Tibial artery (tissue), 4 donors: ENCODE data around the gene DOK6.
"Not testable (repeated sequence)": the region's sequence is repeated elsewhere in the genome, so short reads cannot be mapped to it uniquely, and the experiment has no call there.

Experiments used
- DNase-seq, 2 donors: peaks; one replicate each; pipeline ENCODE4 v3.0.0-alpha.2; 2019
- H3K27ac ChIP-seq, 2 donors: fragments of 200-600 bp; sonication (generic) in 1 of 2; 1 replicate in 1 of 2; 2 replicates in 1 of 2; pipeline ENCODE4 v1.5.1; 2018 to 2019; ENCODE audit warnings: mild to moderate bottlenecking in 1 of 2
- H3K27me3 ChIP-seq, 2 donors: fragments of 200-600 bp; sonication (generic) in 1 of 2; one replicate each; pipeline versions ENCODE4 v1.5.1 to v1.6.0; 2016 to 2019
- H3K36me3 ChIP-seq, 3 donors: fragments of 200-600 bp; sonication (generic) in 2 of 3; one replicate each; pipeline ENCODE4 v1.5.1; 2016 to 2019; ENCODE audit warnings: mild to moderate bottlenecking in 2 of 3
- H3K4me1 ChIP-seq, 4 donors: fragments of 200-600 bp; sonication (generic) in 2 of 4; 1 replicate in 3 of 4; 2 replicates in 1 of 4; pipeline ENCODE4 v1.5.1; 2016 to 2019
- H3K4me3 ChIP-seq, 2 donors: fragments of 200-600 bp; sonication (generic) in 1 of 2; 1 replicate in 1 of 2; 2 replicates in 1 of 2; pipeline ENCODE4 v1.5.1; 2018 to 2019; ENCODE audit warnings: mild to moderate bottlenecking in 2 of 2
- H3K9me3 ChIP-seq, 3 donors: fragments of 200-600 bp; sonication (generic) in 1 of 3; one replicate each; pipeline ENCODE4 v1.5.1; 2016 to 2019
- intact Hi-C: fragments of 100-400 bp; cut with DNase I; formaldehyde crosslinking; loops from one replicate; pipeline ENCODE4 v1.15.0; 2023; ENCODE audit warnings: low total_unique reads
- TF ChIP-seq, protein P1 (sequence below), 2 experiments: fragments of 200-600 bp in 1 of 2; fragments of 450-650 bp in 1 of 2; IDR thresholded peaks; one replicate each; pipeline ENCODE4 v1.5.1; 2017 to 2019; ENCODE audit warnings: antibody characterized with exemption in 2 of 2, mild to moderate bottlenecking in 1 of 2, moderate library complexity in 1 of 2

Gene DOK6

DNA sequence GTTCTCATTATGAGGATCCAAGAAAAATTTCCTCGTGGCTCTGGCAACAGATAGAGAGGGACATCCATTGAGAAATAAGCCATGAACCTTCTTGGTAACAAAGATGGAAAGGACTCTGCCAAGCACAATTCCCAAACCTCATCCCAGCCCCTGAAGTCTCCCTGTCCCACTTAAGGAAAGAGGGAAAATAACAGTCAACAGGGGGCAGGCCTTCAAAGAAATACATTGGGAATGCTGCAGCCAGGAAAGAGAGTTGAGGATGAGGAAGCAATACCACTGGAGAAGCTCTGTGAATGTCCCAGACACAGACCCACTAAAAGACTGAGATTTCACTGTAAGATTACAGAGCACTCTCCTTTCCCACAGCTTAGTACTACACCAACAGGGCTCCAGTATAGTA lies 453.8 kb downstream of the DOK6 start:
- Histone ChIP-seq H3K36me3 (no peaks in the 10 kb centered on the region), H3K27me3 (no peaks in the 10 kb centered on the region), H3K4me3 (no peak overlapping the region), H3K4me1 (no peaks in the 10 kb centered on the region), H3K27ac (no peak overlapping the region), H3K9me3 (no peaks in the 10 kb centered on the region)
- TF ChIP-seq, protein P1, sequence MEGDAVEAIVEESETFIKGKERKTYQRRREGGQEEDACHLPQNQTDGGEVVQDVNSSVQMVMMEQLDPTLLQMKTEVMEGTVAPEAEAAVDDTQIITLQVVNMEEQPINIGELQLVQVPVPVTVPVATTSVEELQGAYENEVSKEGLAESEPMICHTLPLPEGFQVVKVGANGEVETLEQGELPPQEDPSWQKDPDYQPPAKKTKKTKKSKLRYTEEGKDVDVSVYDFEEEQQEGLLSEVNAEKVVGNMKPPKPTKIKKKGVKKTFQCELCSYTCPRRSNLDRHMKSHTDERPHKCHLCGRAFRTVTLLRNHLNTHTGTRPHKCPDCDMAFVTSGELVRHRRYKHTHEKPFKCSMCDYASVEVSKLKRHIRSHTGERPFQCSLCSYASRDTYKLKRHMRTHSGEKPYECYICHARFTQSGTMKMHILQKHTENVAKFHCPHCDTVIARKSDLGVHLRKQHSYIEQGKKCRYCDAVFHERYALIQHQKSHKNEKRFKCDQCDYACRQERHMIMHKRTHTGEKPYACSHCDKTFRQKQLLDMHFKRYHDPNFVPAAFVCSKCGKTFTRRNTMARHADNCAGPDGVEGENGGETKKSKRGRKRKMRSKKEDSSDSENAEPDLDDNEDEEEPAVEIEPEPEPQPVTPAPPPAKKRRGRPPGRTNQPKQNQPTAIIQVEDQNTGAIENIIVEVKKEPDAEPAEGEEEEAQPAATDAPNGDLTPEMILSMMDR (IDR thresholded peaks at IDR 0.05), result no peak
- no peak for DNase-seq
- intact Hi-C loops, result no loop called here

DNA sequence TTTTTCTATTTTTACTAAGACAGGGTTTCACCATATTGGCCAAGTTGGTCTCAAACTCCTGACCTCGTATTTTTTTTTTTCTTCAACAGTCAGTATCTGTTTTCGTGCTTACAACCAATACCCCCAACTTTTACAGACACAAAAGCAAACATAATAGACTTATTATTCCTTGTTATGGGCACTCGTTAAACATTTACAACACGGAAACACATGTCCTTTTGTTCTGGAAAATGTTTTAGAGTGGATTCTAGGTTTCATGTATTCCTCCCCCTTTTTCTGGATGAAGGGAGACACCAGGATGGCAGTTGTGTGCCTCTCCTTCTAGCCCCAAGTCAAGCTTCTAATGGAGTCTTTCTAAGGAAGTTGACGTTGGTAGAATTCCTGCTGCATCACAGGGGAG lies 458.2 kb downstream of the DOK6 start:
- H3K9me3 ChIP-seq, result no peaks in the 10 kb centered on the region
- no peak overlapping the region for H3K27ac ChIP-seq
- H3K27me3 ChIP-seq, result no peaks in the 10 kb centered on the region
- no peak overlapping the region for H3K4me3 ChIP-seq
- intact Hi-C loops, result no loop called here
- TF ChIP-seq, protein P1 (IDR thresholded peaks at IDR 0.05), result no peak
- no peak for DNase-seq
- no peaks in the 10 kb centered on the region for H3K36me3 ChIP-seq
- no peaks in the 10 kb centered on the region for H3K4me1 ChIP-seq

DNA sequence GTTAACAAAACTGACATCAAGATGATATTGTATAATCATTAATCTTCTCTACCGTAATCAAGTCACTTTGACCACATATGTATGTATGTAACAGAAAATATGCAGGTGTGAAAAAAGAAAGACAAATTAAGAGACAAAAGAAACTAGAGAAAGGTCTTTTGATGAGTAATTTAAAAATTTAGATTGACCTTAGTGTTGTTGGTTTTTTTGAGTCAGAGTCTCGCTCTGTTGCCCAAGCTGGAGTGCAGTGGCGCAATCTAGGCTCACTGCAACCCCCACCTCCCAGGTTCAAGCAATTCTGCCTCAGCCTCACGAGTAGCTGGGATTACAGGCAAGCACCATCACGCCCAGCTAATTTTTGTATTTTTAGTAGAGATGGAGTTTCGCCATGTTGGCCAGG lies 464.1 kb downstream of the DOK6 start:
- H3K27ac ChIP-seq, H3K27me3 ChIP-seq, H3K4me1 ChIP-seq, intact Hi-C loops, DNase-seq, H3K9me3 ChIP-seq, H3K36me3 ChIP-seq, H3K4me3 ChIP-seq: not testable (repeated sequence)

DNA sequence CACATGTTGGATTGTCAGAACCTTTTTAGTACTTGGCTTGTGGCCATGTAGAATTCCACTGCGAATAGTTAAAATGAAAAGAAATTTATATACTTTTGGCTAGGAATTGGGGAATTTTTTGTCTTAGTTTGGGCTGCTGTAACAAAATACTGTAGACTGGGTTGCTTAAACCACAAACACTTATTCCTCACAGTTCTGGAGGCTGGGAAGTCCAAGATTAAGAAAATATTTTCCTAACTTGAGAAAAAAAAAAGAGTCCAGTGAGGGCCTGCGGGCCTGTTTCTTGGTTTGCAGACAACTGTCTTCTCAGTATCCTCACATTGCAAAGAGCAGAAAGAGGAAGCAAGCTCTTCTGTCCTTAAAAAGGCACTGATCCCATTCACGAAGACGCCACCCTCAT lies 465.1 kb downstream of the DOK6 start:
- intact Hi-C loops, result no loop called here
- TF ChIP-seq, protein P1 (IDR thresholded peaks at IDR 0.05), result no peak
- H3K27ac ChIP-seq, result no peak overlapping the region
- no peaks in the 10 kb centered on the region for H3K9me3 ChIP-seq
- no peaks in the 10 kb centered on the region for H3K36me3 ChIP-seq
- H3K4me3 ChIP-seq, result no peak overlapping the region
- H3K27me3 ChIP-seq, result no peaks in the 10 kb centered on the region
- no peak for DNase-seq
- no peaks in the 10 kb centered on the region for H3K4me1 ChIP-seq

DNA sequence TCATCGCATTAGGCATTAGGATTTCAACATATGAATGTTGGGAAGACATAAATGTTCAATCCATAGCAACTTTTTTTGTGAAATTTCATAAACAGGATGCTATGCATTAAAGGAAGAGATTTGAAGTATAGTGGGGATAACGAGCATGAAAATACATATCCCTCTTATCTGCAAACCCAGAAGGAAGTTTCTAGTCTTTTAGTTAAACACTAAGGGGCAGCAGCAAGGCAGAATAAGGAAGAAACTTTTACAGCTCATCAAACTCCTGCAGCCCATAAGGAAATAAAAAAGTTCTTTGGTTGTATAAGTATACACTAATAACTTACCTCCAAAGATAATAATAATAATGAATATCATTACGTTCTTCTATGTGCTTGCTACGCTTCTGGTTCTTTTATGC lies 465.5 kb downstream of the DOK6 start:
- no peak for DNase-seq
- H3K27me3 ChIP-seq, result no peaks in the 10 kb centered on the region
- no peak overlapping the region for H3K4me3 ChIP-seq
- H3K36me3 ChIP-seq, result no peaks in the 10 kb centered on the region
- no peak overlapping the region for H3K27ac ChIP-seq
- intact Hi-C loops, result no loop called here
- TF ChIP-seq, protein P1 (IDR thresholded peaks at IDR 0.05), result no peak
- no peaks in the 10 kb centered on the region for H3K9me3 ChIP-seq
- H3K4me1 ChIP-seq, result no peaks in the 10 kb centered on the region

DNA sequence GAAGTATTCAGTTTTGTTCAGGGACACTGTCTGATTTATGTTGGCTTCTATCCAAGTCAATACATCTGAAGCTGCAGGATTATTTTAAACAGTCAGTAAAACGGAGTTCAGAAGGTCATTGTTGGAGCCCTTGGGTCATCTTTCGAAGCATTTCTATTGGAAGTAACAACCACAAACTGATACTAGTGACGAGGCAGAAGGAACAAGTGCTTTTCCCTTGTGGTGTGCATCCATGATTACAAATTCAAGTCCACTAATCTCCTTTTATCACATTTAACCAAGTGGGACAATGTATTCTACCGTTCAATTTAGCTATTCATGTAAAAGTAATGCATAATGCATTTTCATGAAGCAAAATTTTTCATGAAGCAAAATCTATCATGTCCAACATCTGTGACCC lies 470.0 kb downstream of the DOK6 start:
- TF ChIP-seq, protein P1 (IDR thresholded peaks at IDR 0.05), result no peak
- no peak overlapping the region for H3K27ac ChIP-seq
- intact Hi-C loops, result no loop called here
- no peaks in the 10 kb centered on the region for H3K4me1 ChIP-seq
- H3K9me3 ChIP-seq, result no peaks in the 10 kb centered on the region
- H3K4me3 ChIP-seq, result no peak overlapping the region
- DNase-seq, result no peak
- no peaks in the 10 kb centered on the region for H3K36me3 ChIP-seq
- H3K27me3 ChIP-seq, result no peaks in the 10 kb centered on the region
